HG03342 (cell line): ENCODE data around the gene ATF2.
"Not testable (repeated sequence)": the region's sequence is repeated elsewhere in the genome, so short reads cannot be mapped to it uniquely, and the experiment has no call there.

Source experiments
- ATAC-seq: cut with Tn5 transposase; IDR thresholded peaks from one replicate; pipeline ENCODE4 v1.9.1; 2021; ENCODE audit warnings: mild to moderate bottlenecking, moderate library complexity; ENCODE audit not compliant: unreplicated experiment

Gene ATF2

GRCh38 chr2:175166216-175166824 lies 1.7 kb downstream of the ATF2 start:
- ATAC-seq, result no peak

DNA sequence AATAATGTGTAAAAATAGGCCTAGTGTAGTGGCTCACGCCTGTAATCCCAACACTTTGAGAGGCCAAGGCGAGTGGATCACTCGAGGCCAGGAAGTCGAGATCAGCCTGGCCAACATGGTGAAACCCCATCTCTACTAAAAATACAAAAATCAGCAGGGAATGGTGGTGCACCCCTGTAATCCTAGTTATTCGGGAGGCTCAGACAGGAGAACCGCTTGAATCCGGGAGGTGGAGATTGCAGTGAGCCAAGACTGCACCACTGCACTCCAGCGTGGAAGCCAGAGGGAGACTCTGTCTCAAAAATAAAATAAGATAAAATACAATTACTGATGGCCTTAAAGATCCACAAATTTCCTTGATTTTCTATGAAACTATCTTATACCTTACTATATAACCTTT lies 3.8 kb downstream of the ATF2 start:
- ATAC-seq, result no peak

- no peak for ATAC-seq
These were observed 9.1 kb downstream of the ATF2 start for GRCh38 chr2:175158894-175159293.

DNA sequence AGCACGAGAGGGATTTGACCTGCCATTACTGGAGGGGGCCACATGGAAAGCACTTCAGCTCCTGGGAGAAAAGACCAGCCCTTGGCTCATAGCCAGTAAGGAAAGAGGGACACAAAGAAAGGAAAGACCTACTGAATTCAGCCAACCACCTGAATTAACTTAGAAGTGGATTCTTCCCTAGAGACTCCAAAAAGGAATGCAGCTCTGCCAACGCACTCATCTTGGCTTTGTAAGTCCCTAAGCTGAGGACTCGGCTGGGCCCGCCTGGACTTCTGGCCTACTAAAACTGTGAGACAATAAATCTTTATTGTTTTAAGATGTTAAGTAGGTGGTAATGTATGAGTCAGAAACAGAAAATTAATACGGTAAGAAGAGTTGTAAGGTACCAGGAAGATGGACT lies 11.5 kb downstream of the ATF2 start:
- ATAC-seq, result no peak

DNA sequence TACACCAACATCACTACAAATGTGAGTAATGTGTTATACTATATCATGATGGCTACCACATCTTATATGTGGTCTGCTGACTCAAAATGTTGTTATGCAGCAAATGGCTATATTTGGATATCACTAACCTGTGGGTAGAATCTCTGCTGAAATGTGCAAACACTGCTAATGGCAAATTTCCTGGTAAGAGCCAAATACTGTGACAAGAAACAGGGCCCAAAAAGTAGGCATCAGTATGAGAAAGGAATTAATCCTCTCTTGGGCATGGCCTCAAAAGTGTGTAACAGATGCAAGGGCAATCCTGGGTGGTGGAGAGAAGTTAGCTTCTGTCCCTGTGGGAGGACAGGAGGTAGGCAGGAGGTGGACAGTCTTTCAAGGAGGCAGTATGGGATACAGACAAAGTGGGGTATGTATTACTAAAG lies 13.3 kb downstream of the ATF2 start:
- ATAC-seq, result peak; percentile 67

DNA sequence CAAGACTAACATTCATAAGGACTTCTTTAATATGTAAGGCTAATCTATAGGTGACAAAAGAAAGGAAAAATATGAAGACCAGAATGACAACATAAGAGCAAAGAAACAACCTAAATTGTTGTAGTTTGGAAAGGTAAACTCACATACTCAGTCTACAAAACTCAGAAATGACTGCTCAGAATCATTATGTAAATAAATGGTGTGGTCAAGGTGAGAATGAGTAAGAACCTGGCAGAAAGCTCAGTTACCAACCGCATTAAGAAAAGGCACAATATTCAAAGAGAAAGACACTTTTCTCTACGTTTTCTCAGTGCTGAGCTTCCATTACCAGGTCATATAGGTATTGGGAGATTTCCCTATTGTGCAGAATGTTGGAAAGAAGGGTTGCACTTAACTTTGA lies 15.8 kb downstream of the ATF2 start:
- ATAC-seq, result peak; percentile 82

- no peak for ATAC-seq
These were observed 16.2 kb downstream of the ATF2 start for GRCh38 chr2:175151791-175152190.

- ATAC-seq, result no peak
These were observed 20.8 kb downstream of the ATF2 start for GRCh38 chr2:175147186-175147585.

DNA sequence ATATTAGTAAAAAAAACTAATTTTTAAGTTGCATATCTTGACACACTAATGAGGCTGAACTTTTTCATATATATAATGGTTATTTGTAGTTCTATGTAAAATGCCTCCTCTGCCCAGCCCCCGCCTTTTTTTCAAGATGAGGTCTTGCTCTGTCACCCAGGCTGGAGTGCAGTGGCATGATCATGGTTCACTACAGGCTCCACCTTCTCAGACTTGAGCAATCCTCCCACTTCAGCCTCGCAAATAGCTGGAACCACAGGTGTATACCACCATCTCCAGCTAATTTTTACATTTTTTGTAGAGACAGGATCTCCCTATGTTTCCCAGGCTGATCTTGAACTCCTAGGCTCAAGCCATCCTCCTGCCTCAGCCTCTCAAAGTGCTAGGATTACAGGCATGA lies 24.3 kb downstream of the ATF2 start:
- ATAC-seq, result no peak

GRCh38 chr2:175143191-175143590 lies 24.8 kb downstream of the ATF2 start:
- ATAC-seq, result no peak

GRCh38 chr2:175140332-175140731 lies 27.7 kb downstream of the ATF2 start:
- ATAC-seq, result no peak

DNA sequence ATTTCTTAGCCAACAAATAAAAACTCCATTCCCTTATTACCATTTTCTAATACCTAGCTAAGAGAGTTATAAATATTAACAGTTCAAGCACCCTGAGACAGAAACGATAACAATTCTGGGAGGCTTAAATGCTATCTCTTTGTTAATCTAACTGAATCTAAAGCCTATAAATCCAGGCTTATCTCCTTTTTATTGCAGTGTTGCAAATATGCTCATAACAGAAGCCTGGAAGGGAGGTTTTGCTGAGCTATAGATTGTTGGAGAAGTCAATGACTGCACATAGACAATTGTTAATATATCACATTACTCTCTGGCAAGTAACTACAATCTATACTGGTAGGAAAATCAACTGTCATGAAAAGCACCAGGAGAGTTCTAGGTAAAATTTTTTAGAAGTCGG lies 30.2 kb downstream of the ATF2 start:
- ATAC-seq, result no peak

DNA sequence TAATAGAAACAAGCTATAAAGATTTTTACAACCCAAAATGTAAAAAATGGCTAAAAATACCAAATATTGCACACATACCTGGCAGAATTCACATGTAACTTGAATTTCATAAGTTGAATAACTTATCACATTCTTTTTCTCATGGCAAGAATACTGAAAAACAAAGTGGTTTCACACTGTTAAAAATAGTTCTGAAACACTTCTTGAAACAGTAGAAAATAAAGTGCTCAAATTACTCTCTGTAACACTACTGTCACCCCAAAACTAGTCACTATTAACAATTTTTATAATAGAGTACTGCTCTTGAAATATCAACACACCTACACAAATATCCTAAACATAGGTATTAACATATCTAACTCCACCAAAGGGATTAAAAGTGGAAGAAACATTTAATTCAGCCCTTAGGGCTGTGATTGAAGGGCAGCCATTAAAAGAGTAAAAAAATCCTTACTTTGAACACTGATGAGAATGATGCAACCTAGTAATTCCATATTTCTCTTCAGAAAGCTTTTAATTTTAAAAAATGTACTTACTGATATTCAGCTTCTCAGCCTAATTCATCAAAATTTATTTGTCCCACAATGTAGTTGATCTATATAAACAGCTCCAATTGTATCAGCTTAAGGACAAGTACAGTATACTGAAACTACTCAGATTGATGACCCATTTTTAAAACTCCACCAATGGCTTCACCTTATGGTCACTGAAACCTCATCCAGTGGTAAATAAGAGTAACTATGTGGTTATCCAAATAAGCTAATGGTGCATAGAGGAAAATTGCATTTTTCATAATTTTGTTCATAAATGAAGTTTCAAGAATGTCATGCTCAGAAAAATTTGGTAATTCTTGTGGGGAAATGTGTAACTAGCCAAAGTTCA lies 31.4 kb downstream of the ATF2 start:
- peak; percentile 65 for ATAC-seq

GRCh38 chr2:175135862-175136261 lies 32.1 kb downstream of the ATF2 start:
- no peak for ATAC-seq

DNA sequence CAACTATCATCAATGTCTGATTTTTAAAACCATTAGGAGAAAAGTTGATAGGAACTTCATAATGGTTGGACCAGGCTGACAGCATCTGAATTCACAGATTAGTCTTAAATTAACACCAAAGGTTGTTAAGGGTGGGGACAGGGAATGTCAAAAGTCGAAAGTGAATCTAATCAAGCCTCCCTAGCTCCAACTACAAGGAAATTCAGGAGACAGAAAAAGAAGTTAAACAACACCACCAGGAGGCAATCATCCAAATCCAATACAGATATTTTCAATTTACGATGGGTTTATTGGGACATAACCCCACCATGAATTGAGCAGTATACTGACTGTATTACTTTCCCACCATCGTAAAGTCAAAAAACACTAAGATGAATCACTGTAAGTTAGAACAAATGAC lies 32.8 kb downstream of the ATF2 start:
- no peak for ATAC-seq

- ATAC-seq, result no peak
These were observed 36.8 kb downstream of the ATF2 start for GRCh38 chr2:175131252-175131651.

GRCh38 chr2:175126661-175127060 lies 41.3 kb downstream of the ATF2 start:
- no peak for ATAC-seq

- no peak for ATAC-seq
These were observed 44.7 kb downstream of the ATF2 start for GRCh38 chr2:175123254-175123653.

- ATAC-seq, result peak; percentile 74
These were observed 56.8 kb downstream of the ATF2 start for GRCh38 chr2:175111200-175111657.

DNA sequence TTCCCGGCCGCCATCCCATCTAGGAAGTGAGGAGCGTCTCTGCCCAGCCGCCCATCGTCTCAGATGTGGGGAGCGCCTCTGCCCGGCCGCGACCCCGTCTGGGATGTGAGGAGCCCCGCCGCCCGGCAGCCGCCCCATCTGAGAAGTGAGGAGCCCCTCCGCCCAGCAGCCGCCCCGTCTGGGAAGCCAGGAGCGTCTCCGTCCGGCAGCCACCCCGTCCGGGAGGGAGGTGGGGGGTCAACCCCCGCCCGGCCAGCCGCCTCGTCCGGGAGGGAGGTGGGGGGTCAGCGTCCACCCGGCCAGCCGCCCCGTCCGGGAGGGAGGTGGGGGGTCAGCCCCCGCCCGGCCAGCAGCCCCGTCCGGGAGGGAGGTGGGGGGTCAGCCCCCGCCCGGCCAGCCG lies 59.9 kb downstream of the ATF2 start:
- ATAC-seq, result not testable (repeated sequence)

DNA sequence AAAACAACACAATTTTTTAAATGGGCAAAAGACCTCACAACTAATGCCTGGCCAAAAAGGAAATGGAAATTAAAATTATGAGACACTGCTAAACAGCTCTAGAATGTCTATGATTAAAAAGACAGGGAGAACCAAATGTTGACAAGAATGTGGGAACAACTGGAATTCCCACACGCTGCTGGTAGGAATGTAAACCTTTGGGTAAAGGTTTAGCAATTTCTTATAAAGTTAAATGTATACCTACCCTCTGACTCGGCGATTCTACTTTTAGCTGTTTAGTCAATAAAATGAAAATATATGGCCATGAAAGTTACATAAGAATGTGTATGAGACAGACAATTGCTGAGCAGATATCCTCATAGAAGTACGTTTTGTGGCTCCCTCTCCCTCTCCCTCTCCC lies 60.9 kb downstream of the ATF2 start:
- ATAC-seq, result no peak

- no peak for ATAC-seq
These were observed 64.8 kb downstream of the ATF2 start for GRCh38 chr2:175103191-175103590.
